Activated naive CD4-positive, alpha-beta T cell treated with anti-CD3 and anti-CD28 coated beads, Interleukin-2, amount 10 ng/mL, durations not matched to agents 7 days and 5 days (primary cell): ENCODE measurements around the gene SHQ1.

ENCODE experiments used
- CTCF ChIA-PET: fragments of 350-600 bp; sonication (Branson Sonifier 250); formaldehyde crosslinking; loops from one replicate; lab custom pipeline; 2021; ENCODE audit warnings: antibody characterized with exemption; lab: Charles Lee
- DNase-seq: peaks from one replicate; pipeline ENCODE4 v3.0.0-alpha.2; 2020
- H3K27ac Mint-ChIP-seq: one replicate; pipeline ENCODE4 v1.8.0; 2021; ENCODE audit warnings: mild to moderate bottlenecking, moderate library complexity, mixed read lengths
- H3K27me3 Mint-ChIP-seq: one replicate; pipeline ENCODE4 v1.8.0; 2021; ENCODE audit warnings: mild to moderate bottlenecking, mixed read lengths
- H3K36me3 Mint-ChIP-seq: one replicate; pipeline ENCODE4 v1.8.0; 2021; ENCODE audit warnings: mixed read lengths
- H3K4me1 Mint-ChIP-seq: one replicate; pipeline ENCODE4 v1.8.0; 2021; ENCODE audit warnings: mixed read lengths
- H3K4me3 Mint-ChIP-seq: one replicate; pipeline ENCODE4 v1.8.0; 2021; ENCODE audit warnings: mild to moderate bottlenecking, moderate library complexity, mixed read lengths
- H3K9me3 Mint-ChIP-seq: one replicate; pipeline ENCODE4 v1.8.0; 2021; ENCODE audit warnings: mixed read lengths

The SHQ1 gene

DNA sequence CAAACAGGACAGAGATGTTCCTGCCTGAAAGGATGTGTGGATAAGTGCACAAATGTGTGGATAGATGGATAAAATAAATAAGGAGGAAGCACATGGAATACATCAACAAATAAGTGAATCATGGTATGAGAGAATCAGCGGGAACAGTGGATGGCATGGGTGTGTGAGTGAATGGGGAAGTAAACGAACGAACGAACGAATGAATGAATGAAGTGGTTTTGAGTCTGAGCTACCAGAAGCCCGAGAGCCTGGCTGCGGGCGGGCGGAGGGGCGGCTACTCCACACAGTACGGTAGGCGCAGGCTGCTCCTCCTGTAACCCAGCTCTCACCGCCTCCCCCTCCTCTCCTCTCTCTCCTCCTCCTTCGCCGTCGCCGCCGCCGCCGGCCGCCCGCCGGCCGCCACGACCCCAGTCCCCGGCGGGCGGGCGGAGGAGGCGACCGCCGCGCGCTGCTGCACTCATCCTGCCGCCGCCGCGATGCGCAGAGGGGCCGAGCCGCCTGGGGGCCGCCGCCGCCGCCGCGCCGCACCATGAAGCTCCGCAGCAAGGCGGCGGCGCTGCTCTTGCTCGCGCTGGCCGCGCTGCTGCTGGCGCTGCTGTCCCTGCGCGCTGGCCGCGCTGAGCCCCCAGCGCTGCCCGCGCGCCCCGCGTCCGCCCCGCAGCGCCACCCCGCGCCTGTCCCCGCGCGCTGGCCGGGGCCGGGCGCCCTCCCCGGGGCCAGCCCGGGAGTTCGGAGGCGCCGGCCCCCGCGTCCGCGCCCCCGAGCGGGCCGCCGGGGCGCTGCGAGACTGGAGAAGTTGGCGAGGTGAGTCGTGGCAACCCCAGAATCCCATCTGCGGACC is 39.7 kb upstream of the SHQ1 start, which contains the start of gene GXYLT2:
GXYLT2 (plus strand) TSS at position 342 of the 841 bp plus-strand sequence; CDS start at position 530, 188 bp downstream.
- Mint-ChIP-seq H3K9me3 (peaks cover 4% of the 10 kb centered on the region), H3K4me1 (peaks cover 10% of the 10 kb centered on the region)

DNA sequence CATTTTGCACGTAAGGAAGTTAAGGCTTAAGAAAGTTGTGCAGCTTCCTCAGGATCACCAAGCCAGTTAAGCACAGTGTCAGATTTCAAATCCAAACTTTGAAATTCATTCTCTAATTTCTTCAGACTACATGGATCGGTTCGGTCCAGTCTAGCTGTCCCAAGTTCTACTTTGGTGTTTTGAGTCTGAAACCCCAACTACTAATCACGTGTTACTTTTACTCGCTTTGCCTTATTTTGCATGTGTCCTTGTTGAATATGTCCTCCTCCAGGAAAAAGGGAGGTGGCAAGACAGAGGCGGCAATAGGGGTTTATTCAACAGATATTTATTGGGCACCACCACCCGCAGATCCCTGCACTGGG is 39.1 kb upstream of the SHQ1 start:
- CTCF ChIA-PET = interaction anchor here (0.9 to 1.3 kb wide), 2 partner anchors 36 to 94 kb away, joined by 3 to 7 read pairs; no protein-coding TSS in a partner anchor
- Mint-ChIP-seq H3K4me3 (peak overlapping the region; percentile 56), H3K36me3 (no peaks in the 10 kb centered on the region), H3K9me3 (peaks cover 4% of the 10 kb centered on the region), H3K27me3 (peaks cover 76% of the 10 kb centered on the region), H3K27ac (no peak overlapping the region), H3K4me1 (peaks cover 10% of the 10 kb centered on the region)
- no peak for DNase-seq

More for the DNA sequence above, 39.7 kb upstream of the SHQ1 start, which contains the start of gene GXYLT2:
- Mint-ChIP-seq H3K27me3 (peaks cover 80% of the 10 kb centered on the region), H3K4me3 (peak within 1 kb of the TSS; percentile 56), H3K36me3 (no peaks in the 10 kb centered on the region), H3K27ac (no peak within 1 kb of the TSS)
- peak; percentile 49 for DNase-seq
- CTCF ChIA-PET = interaction anchor here (0.9 to 1.3 kb wide), 2 partner anchors 37 to 94 kb away, joined by 3 to 7 read pairs; no protein-coding TSS in a partner anchor

DNA sequence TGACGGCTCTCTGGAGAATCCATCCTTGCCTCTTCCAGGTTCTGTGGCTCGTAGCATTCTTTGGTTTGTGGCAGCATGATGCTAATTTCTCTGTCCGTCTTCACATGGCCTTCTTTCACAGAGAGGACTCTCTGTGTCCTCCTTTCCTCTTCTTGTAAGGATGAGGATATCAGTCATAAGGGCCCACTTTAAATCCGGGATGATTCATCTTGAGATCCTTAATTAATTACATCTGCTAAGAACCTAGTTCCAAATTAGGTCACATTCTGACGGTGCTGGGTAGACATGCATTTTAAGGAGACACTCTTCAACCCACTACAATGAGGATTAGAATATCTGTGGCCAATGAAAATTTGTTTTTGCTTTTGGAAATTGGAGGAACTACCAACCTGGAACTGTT is 23.9 kb upstream of the SHQ1 start:
- Mint-ChIP-seq H3K27me3 (peaks cover 22% of the 10 kb centered on the region), H3K9me3 (no peaks in the 10 kb centered on the region), H3K36me3 (no peaks in the 10 kb centered on the region), H3K4me1 (no peaks in the 10 kb centered on the region), H3K4me3 (no peak overlapping the region), H3K27ac (no peak overlapping the region)
- DNase-seq = no peak
- CTCF ChIA-PET = interaction anchor here (1.1 kb wide), 1 partner anchor 13 kb away, joined by 4 read pairs; no protein-coding TSS in a partner anchor

DNA sequence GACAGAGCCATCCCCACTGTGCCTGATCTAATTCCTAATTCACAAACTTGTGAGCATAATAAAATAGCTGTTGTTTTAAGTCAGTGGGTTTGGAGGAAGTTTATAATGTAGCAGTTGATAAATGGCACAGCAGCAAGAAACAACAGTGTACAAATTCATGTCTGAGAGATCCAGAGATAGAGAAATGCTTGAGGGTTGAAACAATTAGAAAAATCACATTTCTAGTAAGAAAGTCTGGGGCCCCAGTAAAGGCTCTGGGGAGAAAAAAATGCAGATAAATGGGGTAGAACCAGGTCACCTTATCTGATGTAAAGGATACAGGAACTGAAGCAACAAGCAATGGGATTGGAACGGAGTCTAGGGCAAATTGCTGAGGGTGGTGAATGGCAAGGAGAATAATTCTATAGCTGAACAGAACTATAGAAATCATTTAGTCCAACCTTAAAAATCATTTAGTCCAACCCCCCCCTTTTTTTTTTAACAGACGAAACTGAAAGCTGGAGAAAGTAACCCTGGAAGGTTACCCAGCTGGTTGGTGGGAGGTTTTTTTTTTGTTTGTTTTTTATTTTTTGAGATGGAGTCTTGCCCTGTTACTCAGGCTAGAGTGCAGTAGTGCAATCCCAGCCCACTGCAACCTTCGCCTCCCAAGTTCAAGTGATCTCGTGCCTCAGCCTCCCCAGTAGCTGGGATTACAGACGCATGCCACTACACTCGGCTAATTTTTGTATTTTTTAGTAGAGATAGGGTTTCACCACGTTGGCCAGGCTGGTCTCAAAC is 14.3 kb upstream of the SHQ1 start:
- Mint-ChIP-seq H3K9me3 (no peaks in the 10 kb centered on the region), H3K27ac (no peak overlapping the region), H3K4me3 (no peak overlapping the region), H3K4me1 (peaks cover 4% of the 10 kb centered on the region), H3K27me3 (peaks cover under 1% of the 10 kb centered on the region), H3K36me3 (no peaks in the 10 kb centered on the region)
- no peak for DNase-seq
- CTCF ChIA-PET = interaction anchor here (2.3 kb wide), 1 partner anchor 11 kb away, joined by 10 read pairs; no protein-coding TSS in a partner anchor

DNA sequence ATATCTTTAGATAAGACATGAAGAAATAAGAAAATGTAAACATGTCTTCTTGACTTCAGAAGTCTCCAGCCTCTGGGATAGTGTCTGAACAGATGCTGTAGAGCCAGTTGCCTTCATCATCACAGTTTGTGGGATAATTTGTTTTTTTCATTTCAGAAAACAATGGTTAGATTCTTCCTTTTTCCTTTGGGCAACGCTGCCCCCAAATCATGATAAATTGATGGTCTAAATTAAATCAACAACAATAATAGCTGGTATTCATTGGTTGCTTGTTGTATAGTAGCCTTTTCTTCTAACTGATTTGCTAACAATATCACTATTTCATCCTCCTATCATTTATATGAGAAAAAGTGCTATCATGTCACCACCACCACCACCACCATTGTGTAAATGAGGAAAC is 12.6 kb upstream of the SHQ1 start:
- no peaks in the 10 kb centered on the region for H3K9me3 Mint-ChIP-seq
- H3K27me3 Mint-ChIP-seq = no peaks in the 10 kb centered on the region
- no peak for DNase-seq
- CTCF ChIA-PET = interaction anchor here (2.1 kb wide), 1 partner anchor 10 kb away, joined by 7 read pairs; no protein-coding TSS in a partner anchor
- H3K4me3 Mint-ChIP-seq = no peak overlapping the region
- H3K27ac Mint-ChIP-seq = no peak overlapping the region
- no peaks in the 10 kb centered on the region for H3K36me3 Mint-ChIP-seq
- peaks cover 4% of the 10 kb centered on the region for H3K4me1 Mint-ChIP-seq

DNA sequence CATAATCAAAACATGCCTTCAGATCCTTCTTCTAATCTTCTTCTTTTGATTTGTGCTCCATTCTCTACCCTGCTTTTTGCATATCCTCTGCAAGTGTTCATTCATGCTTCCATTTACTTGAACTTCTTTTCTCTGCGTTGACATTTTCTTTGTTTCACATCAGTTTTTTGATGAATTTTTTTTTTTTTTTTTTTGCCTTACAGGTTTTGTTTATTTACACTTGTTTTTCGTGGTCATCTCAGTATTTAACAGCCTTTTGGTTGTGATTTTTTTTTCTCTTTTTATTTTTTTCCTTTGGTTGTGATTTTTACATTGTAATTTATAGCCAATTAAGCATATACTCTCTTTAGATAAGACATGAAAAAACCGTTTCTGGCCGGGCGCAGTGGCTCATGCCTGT is 11.8 kb upstream of the SHQ1 start:
- CTCF ChIA-PET = interaction anchor here (2.1 kb wide), 1 partner anchor 9 kb away, joined by 7 read pairs; no protein-coding TSS in a partner anchor
- Mint-ChIP-seq H3K9me3 (no peaks in the 10 kb centered on the region), H3K36me3 (no peaks in the 10 kb centered on the region), H3K4me1 (peaks cover 4% of the 10 kb centered on the region), H3K4me3 (no peak overlapping the region), H3K27ac (no peak overlapping the region), H3K27me3 (peaks cover 4% of the 10 kb centered on the region)
- DNase-seq = no peak

DNA sequence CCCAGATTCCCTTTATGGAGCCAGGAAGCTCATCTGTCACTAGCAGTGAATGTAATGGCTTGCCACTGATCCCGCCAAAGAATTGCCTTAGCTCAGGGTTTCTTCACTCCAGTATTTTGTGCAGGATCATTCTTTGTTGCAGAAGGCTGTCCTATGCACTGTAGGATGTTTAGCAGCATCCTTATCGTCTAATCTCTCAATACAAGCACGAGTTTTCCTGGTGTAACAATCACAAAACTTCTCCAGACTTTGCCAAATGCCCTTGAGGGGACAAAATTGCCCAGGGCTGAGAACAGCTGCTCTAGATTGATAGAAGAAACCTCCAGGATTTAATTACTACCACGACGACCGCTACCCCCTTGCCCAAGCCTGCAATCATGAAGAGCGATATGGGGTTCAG is 6.8 kb upstream of the SHQ1 start:
- CTCF ChIA-PET = no interaction called here
- DNase-seq = no peak
- peaks cover 3% of the 10 kb centered on the region for H3K4me1 Mint-ChIP-seq
- no peak overlapping the region for H3K27ac Mint-ChIP-seq
- H3K4me3 Mint-ChIP-seq = no peak overlapping the region
- no peaks in the 10 kb centered on the region for H3K36me3 Mint-ChIP-seq
- peaks cover 7% of the 10 kb centered on the region for H3K27me3 Mint-ChIP-seq
- no peaks in the 10 kb centered on the region for H3K9me3 Mint-ChIP-seq

DNA sequence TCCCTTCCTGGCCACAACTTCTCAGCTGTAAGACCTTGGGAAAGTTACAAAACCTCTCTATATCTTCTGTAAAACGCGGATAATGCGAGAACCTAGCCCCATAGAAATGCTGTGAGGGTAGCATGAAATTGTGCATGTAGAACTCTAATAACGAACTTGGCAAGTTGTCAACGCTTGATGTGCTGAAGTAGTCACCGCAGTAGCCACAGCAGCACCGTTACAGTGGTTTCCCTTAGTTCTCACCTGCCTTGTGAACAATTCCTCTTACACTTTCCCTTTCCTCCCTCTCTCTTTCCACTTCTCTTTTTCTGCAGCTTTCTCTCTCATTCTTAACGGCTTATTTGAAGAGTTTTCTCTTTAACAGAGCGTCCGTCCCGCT is 447 bp upstream of the SHQ1 start:
- no peaks in the 10 kb centered on the region for H3K9me3 Mint-ChIP-seq
- peak overlapping the region; percentile 88 for H3K4me3 Mint-ChIP-seq
- H3K27ac Mint-ChIP-seq = peak overlapping the region; percentile 39
- peaks cover 2% of the 10 kb centered on the region for H3K36me3 Mint-ChIP-seq
- DNase-seq = peak; percentile 56
- H3K27me3 Mint-ChIP-seq = peaks cover 8% of the 10 kb centered on the region
- peaks cover 52% of the 10 kb centered on the region for H3K4me1 Mint-ChIP-seq
- CTCF ChIA-PET = interaction anchor here (1.7 to 1.9 kb wide), 2 partner anchors 26 to 237 kb away, joined by 8 read pairs; no protein-coding TSS in a partner anchor

DNA sequence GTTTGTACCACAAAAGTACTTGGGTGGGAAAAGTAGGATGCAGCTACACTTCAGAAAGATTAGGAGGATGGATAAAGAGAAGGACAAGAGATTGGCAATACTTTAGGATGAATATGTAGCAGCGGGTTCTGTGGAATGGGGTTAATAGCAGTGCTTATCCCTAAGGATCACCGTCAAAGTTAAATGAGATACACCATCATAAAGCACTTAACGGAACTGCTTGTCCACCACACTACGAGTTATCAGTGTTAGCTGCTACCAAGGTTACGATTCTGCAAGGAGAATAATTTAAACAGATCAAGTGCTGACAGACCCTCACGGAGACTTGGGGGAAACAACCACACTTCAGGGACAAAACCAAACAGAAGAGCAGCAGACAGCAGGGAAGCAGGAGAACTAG is 963 bp downstream of the SHQ1 start:
- peaks cover 5% of the 10 kb centered on the region for H3K27me3 Mint-ChIP-seq
- H3K9me3 Mint-ChIP-seq = no peaks in the 10 kb centered on the region
- CTCF ChIA-PET = interaction anchor here (1.1 to 1.9 kb wide), 3 partner anchors 25 to 238 kb away, joined by 3 to 8 read pairs (median 8); no protein-coding TSS in a partner anchor
- H3K36me3 Mint-ChIP-seq = peaks cover 2% of the 10 kb centered on the region
- peak overlapping the region; percentile 88 for H3K4me3 Mint-ChIP-seq
- peak overlapping the region; percentile 2 for H3K27ac Mint-ChIP-seq
- peaks cover 52% of the 10 kb centered on the region for H3K4me1 Mint-ChIP-seq
- no peak for DNase-seq

DNA sequence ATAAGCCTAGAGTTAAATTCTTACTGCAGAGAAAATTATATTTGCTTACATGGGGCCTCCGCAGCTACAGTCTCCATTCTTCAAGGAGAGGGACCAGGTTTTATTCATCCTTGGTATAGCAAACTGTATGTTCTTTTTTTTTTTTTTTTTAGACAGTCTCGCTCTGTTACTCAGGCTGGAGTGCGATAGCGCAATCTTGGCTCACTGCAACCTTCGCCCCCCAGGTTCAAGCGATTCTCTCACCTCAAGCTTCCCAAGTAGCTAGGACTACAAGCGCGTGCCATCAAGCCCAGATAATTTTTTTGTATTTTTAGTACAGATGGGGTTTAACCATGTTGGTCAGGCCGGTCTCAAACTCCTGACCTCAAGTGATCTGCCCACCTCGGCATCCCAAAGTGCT is 2.1 kb downstream of the SHQ1 start:
- Mint-ChIP-seq H3K4me3 (peak overlapping the region; percentile 42), H3K27me3 (peaks cover 5% of the 10 kb centered on the region), H3K9me3 (no peaks in the 10 kb centered on the region), H3K27ac (no peak overlapping the region), H3K4me1 (peaks cover 50% of the 10 kb centered on the region), H3K36me3 (peaks cover 11% of the 10 kb centered on the region)
- no peak for DNase-seq
- CTCF ChIA-PET = no interaction called here

DNA sequence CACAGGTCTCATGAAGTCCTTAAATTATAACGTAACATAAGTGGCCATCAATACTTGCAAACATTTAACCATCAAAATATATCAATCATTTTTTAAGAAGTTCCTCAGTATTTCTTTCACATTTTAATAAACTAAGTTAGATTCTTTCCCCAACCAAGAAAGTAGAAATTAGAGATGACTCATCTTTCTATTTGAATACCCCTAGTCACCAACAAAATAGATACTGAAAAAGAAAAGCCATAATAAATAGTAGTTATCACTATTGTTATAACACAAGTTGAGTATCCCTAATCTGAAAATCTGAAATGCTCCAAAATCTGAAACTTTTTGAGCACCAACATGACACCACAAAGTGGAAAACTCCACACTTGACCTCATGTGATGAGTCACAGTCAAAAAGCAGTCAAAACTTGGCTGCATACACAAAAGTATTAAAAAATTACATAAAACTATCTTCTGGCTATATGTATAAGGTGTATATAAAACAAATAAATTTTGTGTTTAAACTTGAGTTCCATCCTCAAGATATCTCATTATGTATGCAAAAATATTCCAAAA is 3.7 kb downstream of the SHQ1 start:
- H3K4me1 Mint-ChIP-seq = peaks cover 47% of the 10 kb centered on the region

DNA sequence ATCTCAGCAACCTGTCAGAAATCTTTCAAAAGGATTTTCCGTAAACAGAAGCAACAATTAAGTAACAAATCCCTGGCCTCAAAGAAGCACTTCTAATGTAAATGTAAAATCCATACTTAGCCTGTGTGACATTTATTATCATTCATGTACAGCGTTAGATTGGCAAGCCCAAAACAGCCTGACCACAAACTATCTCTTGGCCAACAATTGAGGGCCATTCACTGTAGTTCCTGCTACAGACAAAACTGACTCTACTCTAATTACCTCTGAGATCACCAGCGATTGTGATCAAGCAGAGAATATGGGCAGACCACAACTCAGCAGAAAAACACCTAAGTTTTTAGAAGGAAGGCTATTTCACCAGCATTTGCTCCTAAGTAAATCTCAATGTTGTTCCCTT is 9.2 kb downstream of the SHQ1 start:
- Mint-ChIP-seq H3K27ac (no peak overlapping the region), H3K4me1 (peaks cover 7% of the 10 kb centered on the region), H3K36me3 (peaks cover 37% of the 10 kb centered on the region), H3K4me3 (no peak overlapping the region), H3K9me3 (no peaks in the 10 kb centered on the region), H3K27me3 (no peaks in the 10 kb centered on the region)
- CTCF ChIA-PET = no interaction called here
- DNase-seq = no peak

More for the DNA sequence above, 3.7 kb downstream of the SHQ1 start:
- H3K27me3 Mint-ChIP-seq = peaks cover 5% of the 10 kb centered on the region
- H3K4me3 Mint-ChIP-seq = no peak overlapping the region
- CTCF ChIA-PET = interaction anchor here (1.8 kb wide), 1 partner anchor 179 kb away, joined by 5 read pairs; no protein-coding TSS in a partner anchor
- H3K9me3 Mint-ChIP-seq = no peaks in the 10 kb centered on the region
- H3K36me3 Mint-ChIP-seq = peaks cover 16% of the 10 kb centered on the region
- DNase-seq = no peak
- H3K27ac Mint-ChIP-seq = no peak overlapping the region

DNA sequence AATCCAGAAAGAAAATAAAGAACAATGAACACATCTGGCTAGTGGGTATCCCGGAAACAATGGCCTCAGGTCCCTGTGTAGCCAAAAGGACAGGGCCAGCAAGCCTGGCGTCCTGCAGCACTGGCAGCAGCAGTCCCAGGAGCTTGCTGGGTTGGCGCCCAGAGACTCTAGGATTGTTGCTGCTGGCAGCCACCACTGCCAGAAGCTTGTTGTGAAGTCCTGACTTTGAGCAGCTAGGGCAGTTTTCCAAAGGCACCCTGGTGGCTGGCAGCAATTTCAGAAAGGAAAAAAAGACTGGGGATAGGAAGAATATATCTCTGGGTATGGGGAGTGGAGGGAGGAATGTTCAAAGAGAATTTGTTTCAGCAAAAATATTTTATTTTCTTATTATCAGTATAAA is 11.3 kb downstream of the SHQ1 start:
- Mint-ChIP-seq H3K36me3 (peaks cover 36% of the 10 kb centered on the region), H3K4me3 (no peak overlapping the region), H3K27me3 (no peaks in the 10 kb centered on the region), H3K9me3 (no peaks in the 10 kb centered on the region), H3K4me1 (peaks cover 4% of the 10 kb centered on the region), H3K27ac (no peak overlapping the region)
- CTCF ChIA-PET = interaction anchor here (1.2 kb wide), 1 partner anchor 14 kb away, joined by 3 read pairs; no protein-coding TSS in a partner anchor
- DNase-seq = no peak
